ENCODE measurements around the gene GJA3.

DNA sequence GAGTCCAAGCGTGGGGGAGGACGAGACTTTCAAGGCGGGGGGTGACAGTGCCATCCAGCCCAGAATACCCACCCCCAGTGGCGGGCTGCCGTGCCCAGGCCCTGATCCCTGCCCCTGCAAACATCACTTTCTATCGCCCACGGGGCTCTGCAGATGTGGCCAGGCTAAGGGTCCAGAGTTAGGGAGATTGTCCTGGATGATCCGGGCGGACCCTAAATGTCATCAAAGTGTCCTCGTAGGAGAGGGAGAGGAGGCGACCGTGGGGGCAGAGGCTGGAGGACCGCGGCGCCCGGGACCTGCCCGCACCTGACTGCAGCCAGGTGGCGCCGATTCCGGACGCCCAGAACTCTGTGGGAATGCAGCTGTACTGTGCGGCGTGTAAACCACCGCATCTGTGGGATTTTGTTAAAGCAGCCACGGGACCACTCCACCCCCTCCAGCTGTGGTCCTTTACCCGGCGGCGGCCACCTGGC, 32.4 kb downstream of the GJA3 start:
- TF ChIP-seq, protein P1, sequence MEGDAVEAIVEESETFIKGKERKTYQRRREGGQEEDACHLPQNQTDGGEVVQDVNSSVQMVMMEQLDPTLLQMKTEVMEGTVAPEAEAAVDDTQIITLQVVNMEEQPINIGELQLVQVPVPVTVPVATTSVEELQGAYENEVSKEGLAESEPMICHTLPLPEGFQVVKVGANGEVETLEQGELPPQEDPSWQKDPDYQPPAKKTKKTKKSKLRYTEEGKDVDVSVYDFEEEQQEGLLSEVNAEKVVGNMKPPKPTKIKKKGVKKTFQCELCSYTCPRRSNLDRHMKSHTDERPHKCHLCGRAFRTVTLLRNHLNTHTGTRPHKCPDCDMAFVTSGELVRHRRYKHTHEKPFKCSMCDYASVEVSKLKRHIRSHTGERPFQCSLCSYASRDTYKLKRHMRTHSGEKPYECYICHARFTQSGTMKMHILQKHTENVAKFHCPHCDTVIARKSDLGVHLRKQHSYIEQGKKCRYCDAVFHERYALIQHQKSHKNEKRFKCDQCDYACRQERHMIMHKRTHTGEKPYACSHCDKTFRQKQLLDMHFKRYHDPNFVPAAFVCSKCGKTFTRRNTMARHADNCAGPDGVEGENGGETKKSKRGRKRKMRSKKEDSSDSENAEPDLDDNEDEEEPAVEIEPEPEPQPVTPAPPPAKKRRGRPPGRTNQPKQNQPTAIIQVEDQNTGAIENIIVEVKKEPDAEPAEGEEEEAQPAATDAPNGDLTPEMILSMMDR (IDR thresholded peaks at IDR 0.05), result no peak
- no peak for TF ChIP-seq POLR2A (IDR thresholded peaks at IDR 0.05)
